GM23338 (cell line): ENCODE measurements around the gene MUC6.

Experiments
- CREB1 ChIP-seq: fragments of 250-450 bp; sonication (Bioruptor Pico); IDR thresholded peaks from 2 replicates; pipeline ENCODE4 v1.5.0; 2020; ENCODE audit warnings: low read depth, mild to moderate bottlenecking, moderate library complexity
- CTCF ChIP-seq, 2 experiments: fragments of 200-600 bp in 1 of 2; sonication (generic) in 1 of 2; conservative IDR thresholded peaks; 2 replicates each; pipeline versions ENCODE4 v1.5.1 to v1.6.1; 2016 to 2017; ENCODE audit warnings: antibody characterized with exemption in 2 of 2, low read depth in 2 of 2, mild to moderate bottlenecking in 2 of 2, moderate library complexity in 1 of 2
- ETS1 ChIP-seq: IDR thresholded peaks from 2 replicates; pipeline ENCODE4 v1.6.1; 2016; ENCODE audit warnings: antibody characterized with exemption
- EZH2 ChIP-seq: fragments of 200-600 bp; sonication (generic); IDR thresholded peaks from one replicate; pipeline ENCODE4 v1.8.0; 2017; ENCODE audit warnings: antibody characterized with exemption, mild to moderate bottlenecking, low read depth; ENCODE audit not compliant: unreplicated experiment
- EZH2phosphoT487 ChIP-seq: fragments of 200-600 bp; sonication (generic); IDR thresholded peaks from one replicate; pipeline ENCODE4 v1.8.1; 2018; ENCODE audit warnings: antibody characterized with exemption; ENCODE audit not compliant: unreplicated experiment
- JUNB ChIP-seq: IDR thresholded peaks from one replicate; pipeline ENCODE4 v1.6.1; 2016; ENCODE audit warnings: antibody characterized with exemption; ENCODE audit not compliant: unreplicated experiment
- NANOG ChIP-seq: IDR thresholded peaks from 2 replicates; pipeline ENCODE4 v1.6.1; 2016; ENCODE audit warnings: antibody characterized with exemption, borderline replicate concordance
- POLR2AphosphoS5 ChIP-seq: IDR thresholded peaks from 2 replicates; pipeline ENCODE4 v1.6.1; 2016; ENCODE audit warnings: antibody characterized with exemption, low read depth
- REST ChIP-seq: IDR thresholded peaks from one replicate; pipeline ENCODE4 v1.6.1; 2018; ENCODE audit warnings: antibody characterized with exemption; ENCODE audit not compliant: unreplicated experiment
- STAT1 ChIP-seq: IDR thresholded peaks from one replicate; pipeline ENCODE4 v1.6.1; 2016; ENCODE audit warnings: antibody characterized with exemption; ENCODE audit not compliant: unreplicated experiment
- ZNF114 ChIP-seq: fragments of 250-450 bp; sonication (Bioruptor Pico); IDR thresholded peaks from 2 replicates; pipeline ENCODE4 v1.5.0; 2020; ENCODE audit warnings: mild to moderate bottlenecking, moderate library complexity
- ZNF331 ChIP-seq: fragments of 250-450 bp; sonication (Bioruptor Pico); IDR thresholded peaks from 2 replicates; pipeline ENCODE4 v1.5.0; 2020; ENCODE audit warnings: low read depth, mild to moderate bottlenecking, moderate library complexity
- ZNF462 ChIP-seq: fragments of 250-450 bp; sonication (Bioruptor Pico); IDR thresholded peaks from 2 replicates; pipeline ENCODE4 v1.5.0; 2020; ENCODE audit warnings: mild to moderate bottlenecking, moderate library complexity

- no peak for TF ChIP-seq CTCF (conservative IDR thresholded peaks at IDR 0.05; ENCODE audit: low read depth in 2 of 2)
- TF ChIP-seq NANOG = no peak
- TF ChIP-seq EZH2 = no peak
- no peak for TF ChIP-seq ZNF114
- TF ChIP-seq POLR2AphosphoS5 = no peak
- no peak for TF ChIP-seq EZH2phosphoT487
- TF ChIP-seq CREB1 (CRISPR knock-in tag) = no peak
- no peak for TF ChIP-seq REST
- TF ChIP-seq ETS1 = no peak
- TF ChIP-seq JUNB = no peak
- TF ChIP-seq STAT1 = no peak
- no peak for TF ChIP-seq ZNF331 (CRISPR knock-in tag)
- no peak for TF ChIP-seq ZNF462 (CRISPR knock-in tag)
Observed at GRCh38 chr11:1076061-1076665, 39.6 kb upstream of the MUC6 start.
